Measurements from ENCODE around the gene TRPC4.

The TRPC4 gene

GRCh38 chr13:37889102-37889501, 19.5 kb upstream of the TRPC4 start:
- Histone ChIP-seq H3K4me3 (ENCODE audit: low read depth in 1 of 5, low read length in 5 of 5) (no peak overlapping the region), H3K27ac (ENCODE audit: low read depth, low read length) (no peak overlapping the region), H3K27me3 (ENCODE audit: control insufficient read depth in 5 of 5, insufficient read depth in 4 of 5, low read length in 5 of 5) (peaks cover 0 to 4% (median 0%) of the 10 kb centered on the region in 5 donors), H3K4me1 (ENCODE audit: control insufficient read depth in 5 of 5, insufficient read depth in 5 of 5, low read length in 5 of 5) (no peaks in the 10 kb centered on the region), H3K9me3 (ENCODE audit: control insufficient read depth in 5 of 5, low read length in 5 of 5) (no peaks in the 10 kb centered on the region), H3K9ac (ENCODE audit: low read length in 5 of 5) (no peak overlapping the region), H3K36me3 (ENCODE audit: control insufficient read depth in 5 of 5, insufficient read depth in 5 of 5, low read length in 5 of 5) (no peaks in the 10 kb centered on the region)

GRCh38 chr13:37886879-37887278, 17.3 kb upstream of the TRPC4 start:
- no peaks in the 10 kb centered on the region for H3K36me3 ChIP-seq (ENCODE audit: control insufficient read depth in 5 of 5, insufficient read depth in 5 of 5, low read length in 5 of 5)
- H3K4me3 ChIP-seq (ENCODE audit: low read depth in 1 of 5, low read length in 5 of 5), result no peak overlapping the region
- H3K9me3 ChIP-seq (ENCODE audit: control insufficient read depth in 5 of 5, low read length in 5 of 5), result no peaks in the 10 kb centered on the region

GRCh38 chr13:37884674-37885073, 15.1 kb upstream of the TRPC4 start:
- H3K27ac ChIP-seq (ENCODE audit: low read depth, low read length), result no peak overlapping the region
- H3K9ac ChIP-seq (ENCODE audit: low read length in 5 of 5), result no peak overlapping the region
- no peaks in the 10 kb centered on the region for H3K9me3 ChIP-seq (ENCODE audit: control insufficient read depth in 5 of 5, low read length in 5 of 5)
- H3K4me1 ChIP-seq (ENCODE audit: control insufficient read depth in 5 of 5, insufficient read depth in 5 of 5, low read length in 5 of 5), result no peaks in the 10 kb centered on the region
- no peaks in the 10 kb centered on the region for H3K36me3 ChIP-seq (ENCODE audit: control insufficient read depth in 5 of 5, insufficient read depth in 5 of 5, low read length in 5 of 5)
- H3K27me3 ChIP-seq (ENCODE audit: control insufficient read depth in 5 of 5, insufficient read depth in 4 of 5, low read length in 5 of 5), result no peaks in the 10 kb centered on the region
- H3K4me3 ChIP-seq (ENCODE audit: low read depth in 1 of 5, low read length in 5 of 5), result no peak overlapping the region

More at GRCh38 chr13:37886879-37887278, 17.3 kb upstream of the TRPC4 start:
- no peak overlapping the region for H3K27ac ChIP-seq (ENCODE audit: low read depth, low read length)
- peaks cover 0 to 4% (median 0%) of the 10 kb centered on the region in 5 donors for H3K27me3 ChIP-seq (ENCODE audit: control insufficient read depth in 5 of 5, insufficient read depth in 4 of 5, low read length in 5 of 5)
- H3K9ac ChIP-seq (ENCODE audit: low read length in 5 of 5), result no peak overlapping the region
- H3K4me1 ChIP-seq (ENCODE audit: control insufficient read depth in 5 of 5, insufficient read depth in 5 of 5, low read length in 5 of 5), result no peaks in the 10 kb centered on the region

- no peak overlapping the region for H3K27ac ChIP-seq (ENCODE audit: low read depth, low read length)
- no peaks in the 10 kb centered on the region for H3K27me3 ChIP-seq (ENCODE audit: control insufficient read depth in 5 of 5, insufficient read depth in 4 of 5, low read length in 5 of 5)
- H3K9me3 ChIP-seq (ENCODE audit: control insufficient read depth in 5 of 5, low read length in 5 of 5), result no peaks in the 10 kb centered on the region
- H3K4me3 ChIP-seq (ENCODE audit: low read depth in 1 of 5, low read length in 5 of 5), result no peak overlapping the region
- H3K4me1 ChIP-seq (ENCODE audit: control insufficient read depth in 5 of 5, insufficient read depth in 5 of 5, low read length in 5 of 5), result no peaks in the 10 kb centered on the region
- H3K36me3 ChIP-seq (ENCODE audit: control insufficient read depth in 5 of 5, insufficient read depth in 5 of 5, low read length in 5 of 5), result no peaks in the 10 kb centered on the region
- no peak overlapping the region for H3K9ac ChIP-seq (ENCODE audit: low read length in 5 of 5)
These were observed 14.5 kb upstream of the TRPC4 start for GRCh38 chr13:37884026-37884425.

- no peak overlapping the region for H3K27ac ChIP-seq (ENCODE audit: low read depth, low read length)
- no peaks in the 10 kb centered on the region for H3K4me1 ChIP-seq (ENCODE audit: control insufficient read depth in 5 of 5, insufficient read depth in 5 of 5, low read length in 5 of 5)
- no peak overlapping the region for H3K9ac ChIP-seq (ENCODE audit: low read length in 5 of 5)
- no peaks in the 10 kb centered on the region for H3K36me3 ChIP-seq (ENCODE audit: control insufficient read depth in 5 of 5, insufficient read depth in 5 of 5, low read length in 5 of 5)
- no peaks in the 10 kb centered on the region for H3K9me3 ChIP-seq (ENCODE audit: control insufficient read depth in 5 of 5, low read length in 5 of 5)
- no peaks in the 10 kb centered on the region for H3K27me3 ChIP-seq (ENCODE audit: control insufficient read depth in 5 of 5, insufficient read depth in 4 of 5, low read length in 5 of 5)
- H3K4me3 ChIP-seq (ENCODE audit: low read depth in 1 of 5, low read length in 5 of 5), result no peak overlapping the region
These were observed 9.3 kb upstream of the TRPC4 start for GRCh38 chr13:37878921-37879320.

GRCh38 chr13:37878496-37878895, 8.9 kb upstream of the TRPC4 start:
- Histone ChIP-seq H3K4me1 (ENCODE audit: control insufficient read depth in 5 of 5, insufficient read depth in 5 of 5, low read length in 5 of 5) (no peaks in the 10 kb centered on the region), H3K4me3 (ENCODE audit: low read depth in 1 of 5, low read length in 5 of 5) (no peak overlapping the region), H3K27ac (ENCODE audit: low read depth, low read length) (no peak overlapping the region), H3K27me3 (ENCODE audit: control insufficient read depth in 5 of 5, insufficient read depth in 4 of 5, low read length in 5 of 5) (no peaks in the 10 kb centered on the region), H3K9ac (ENCODE audit: low read length in 5 of 5) (no peak overlapping the region), H3K36me3 (ENCODE audit: control insufficient read depth in 5 of 5, insufficient read depth in 5 of 5, low read length in 5 of 5) (no peaks in the 10 kb centered on the region), H3K9me3 (ENCODE audit: control insufficient read depth in 5 of 5, low read length in 5 of 5) (no peaks in the 10 kb centered on the region)

- H3K9ac ChIP-seq (ENCODE audit: low read length in 5 of 5), result no peak overlapping the region
- peak overlapping the region in 1 of 5 donors; percentile 59 for H3K4me3 ChIP-seq (ENCODE audit: low read depth in 1 of 5, low read length in 5 of 5)
- no peaks in the 10 kb centered on the region for H3K9me3 ChIP-seq (ENCODE audit: control insufficient read depth in 5 of 5, low read length in 5 of 5)
- H3K27me3 ChIP-seq (ENCODE audit: control insufficient read depth in 5 of 5, insufficient read depth in 4 of 5, low read length in 5 of 5), result peaks cover 15 to 21% (median 17%) of the 10 kb centered on the region in 5 donors
- no peaks in the 10 kb centered on the region for H3K36me3 ChIP-seq (ENCODE audit: control insufficient read depth in 5 of 5, insufficient read depth in 5 of 5, low read length in 5 of 5)
- no peak overlapping the region for H3K27ac ChIP-seq (ENCODE audit: low read depth, low read length)
- H3K4me1 ChIP-seq (ENCODE audit: control insufficient read depth in 5 of 5, insufficient read depth in 5 of 5, low read length in 5 of 5), result peaks cover 0 to 19% (median 17%) of the 10 kb centered on the region in 5 donors
These were observed 1.5 kb upstream of the TRPC4 start for GRCh38 chr13:37870895-37871550.

GRCh38 chr13:37870489-37870845, 895 bp upstream of the TRPC4 start:
- peak overlapping the region in 4 of 5 donors; percentile 26 to 63 (median 48) for H3K4me3 ChIP-seq (ENCODE audit: low read depth in 1 of 5, low read length in 5 of 5)
- no peak overlapping the region for H3K27ac ChIP-seq (ENCODE audit: low read depth, low read length)
- peaks cover 0 to 19% (median 17%) of the 10 kb centered on the region in 5 donors for H3K4me1 ChIP-seq (ENCODE audit: control insufficient read depth in 5 of 5, insufficient read depth in 5 of 5, low read length in 5 of 5)
- peaks cover 15 to 21% (median 17%) of the 10 kb centered on the region in 5 donors for H3K27me3 ChIP-seq (ENCODE audit: control insufficient read depth in 5 of 5, insufficient read depth in 4 of 5, low read length in 5 of 5)
- H3K9me3 ChIP-seq (ENCODE audit: control insufficient read depth in 5 of 5, low read length in 5 of 5), result no peaks in the 10 kb centered on the region
- H3K9ac ChIP-seq (ENCODE audit: low read length in 5 of 5), result no peak overlapping the region
- H3K36me3 ChIP-seq (ENCODE audit: control insufficient read depth in 5 of 5, insufficient read depth in 5 of 5, low read length in 5 of 5), result no peaks in the 10 kb centered on the region

- Histone ChIP-seq H3K4me1 (ENCODE audit: control insufficient read depth in 5 of 5, insufficient read depth in 5 of 5, low read length in 5 of 5) (peaks cover 0 to 19% (median 17%) of the 10 kb centered on the region in 5 donors), H3K36me3 (ENCODE audit: control insufficient read depth in 5 of 5, insufficient read depth in 5 of 5, low read length in 5 of 5) (no peaks in the 10 kb centered on the region), H3K27ac (ENCODE audit: low read depth, low read length) (peak overlapping the region; percentile 20), H3K4me3 (ENCODE audit: low read depth in 1 of 5, low read length in 5 of 5) (peak overlapping the region; percentile 38 to 66 (median 59)), H3K9me3 (ENCODE audit: control insufficient read depth in 5 of 5, low read length in 5 of 5) (no peaks in the 10 kb centered on the region), H3K27me3 (ENCODE audit: control insufficient read depth in 5 of 5, insufficient read depth in 4 of 5, low read length in 5 of 5) (peaks cover 15 to 21% (median 17%) of the 10 kb centered on the region in 5 donors), H3K9ac (ENCODE audit: low read length in 5 of 5) (no peak overlapping the region)
These were observed 141 bp downstream of the TRPC4 start for GRCh38 chr13:37869506-37869755.

- no peak overlapping the region for H3K9ac ChIP-seq (ENCODE audit: low read length in 5 of 5)
- peaks cover 0 to 19% (median 17%) of the 10 kb centered on the region in 5 donors for H3K4me1 ChIP-seq (ENCODE audit: control insufficient read depth in 5 of 5, insufficient read depth in 5 of 5, low read length in 5 of 5)
- peak overlapping the region; percentile 38 to 66 (median 59) for H3K4me3 ChIP-seq (ENCODE audit: low read depth in 1 of 5, low read length in 5 of 5)
- H3K36me3 ChIP-seq (ENCODE audit: control insufficient read depth in 5 of 5, insufficient read depth in 5 of 5, low read length in 5 of 5), result no peaks in the 10 kb centered on the region
- no peaks in the 10 kb centered on the region for H3K9me3 ChIP-seq (ENCODE audit: control insufficient read depth in 5 of 5, low read length in 5 of 5)
- H3K27me3 ChIP-seq (ENCODE audit: control insufficient read depth in 5 of 5, insufficient read depth in 4 of 5, low read length in 5 of 5), result peaks cover 15 to 21% (median 17%) of the 10 kb centered on the region in 5 donors
- peak overlapping the region; percentile 20 for H3K27ac ChIP-seq (ENCODE audit: low read depth, low read length)
These were observed 674 bp downstream of the TRPC4 start for GRCh38 chr13:37868691-37869505.
